BLaER1 treated with 17β-estradiol and CSF1 and Interleukin-3, amounts not matched to agents 10 nM and 100 nM (cell line): Measurements from ENCODE around the gene MOB4.

ENCODE experiments used
- H3K27ac ChIP-seq, 11 experiments: shearing (Covaris generic); formaldehyde crosslinking; 2 replicates each; pipeline ENCODE4 v1.8.1; 2022
- H3K27me3 ChIP-seq, 11 experiments: shearing (Covaris generic); formaldehyde crosslinking; 2 replicates each; pipeline ENCODE4 v1.8.1; 2022
- H3K36me3 ChIP-seq, 11 experiments: shearing (Covaris generic); formaldehyde crosslinking; 2 replicates each; pipeline ENCODE4 v1.8.1; 2022
- H3K4me1 ChIP-seq, 10 experiments: shearing (Covaris generic); formaldehyde crosslinking; 2 replicates each; pipeline ENCODE4 v1.8.1; 2022
- H3K4me2 ChIP-seq, 11 experiments: shearing (Covaris generic); formaldehyde crosslinking; 2 replicates each; pipeline ENCODE4 v1.8.1; 2022
- H3K4me3 ChIP-seq, 10 experiments: shearing (Covaris generic); formaldehyde crosslinking; 2 replicates each; pipeline ENCODE4 v1.8.1; 2022
- H3K9ac ChIP-seq, 11 experiments: shearing (Covaris generic); formaldehyde crosslinking; 2 replicates each; pipeline ENCODE4 v1.8.1; 2022
- H3K9me3 ChIP-seq, 11 experiments: shearing (Covaris generic); formaldehyde crosslinking; replicated peaks in 1 of 11; 2 replicates each; pipeline ENCODE4 v1.8.1; 2022
- H4K20me1 ChIP-seq, 11 experiments: shearing (Covaris generic); formaldehyde crosslinking; 2 replicates each; pipeline ENCODE4 v1.8.1; 2022
- Cebpa-rat ChIP-seq, 11 experiments: shearing (Covaris generic); IDR thresholded peaks; 2 replicates each; pipeline ENCODE4 v1.8.1; 2022

MOB4 gene

GRCh38 chr2:197591339-197592072 lies 75.6 kb downstream of the MOB4 start:
- Histone ChIP-seq H4K20me1 (no peaks in the 10 kb centered on the region), H3K27ac (no peak overlapping the region), H3K4me3 (no peak overlapping the region), H3K4me2 (no peak overlapping the region), H3K36me3 (no peaks in the 10 kb centered on the region), H3K9ac (no peak overlapping the region), H3K27me3 (no peaks in the 10 kb centered on the region), H3K9me3 (peaks cover 5 to 16% (median 13%) of the 10 kb centered on the region in 11 experiments; a peak in 14 of 22 replicates), H3K4me1 (no peaks in the 10 kb centered on the region)
- TF ChIP-seq Cebpa-rat (IDR thresholded peaks at IDR 0.05) = no peak

- Histone ChIP-seq H3K27me3 (no peaks in the 10 kb centered on the region), H4K20me1 (no peaks in the 10 kb centered on the region), H3K9me3 (peaks cover 0 to 3% (median under 1%) of the 10 kb centered on the region in 11 experiments; a peak in 8 of 22 replicates), H3K9ac (no peak overlapping the region), H3K27ac (no peak overlapping the region), H3K4me2 (no peak overlapping the region), H3K4me3 (no peak overlapping the region), H3K36me3 (no peaks in the 10 kb centered on the region), H3K4me1 (no peaks in the 10 kb centered on the region)
- no peak for TF ChIP-seq Cebpa-rat (IDR thresholded peaks at IDR 0.05)
These were observed 80.9 kb downstream of the MOB4 start for GRCh38 chr2:197596766-197597165.

- Histone ChIP-seq H3K4me3 (no peak overlapping the region), H3K9ac (no peak overlapping the region), H3K27ac (no peak overlapping the region), H3K36me3 (no peaks in the 10 kb centered on the region), H3K4me1 (no peaks in the 10 kb centered on the region), H3K4me2 (no peak overlapping the region), H3K27me3 (no peaks in the 10 kb centered on the region), H4K20me1 (no peaks in the 10 kb centered on the region), H3K9me3 (no peaks in the 10 kb centered on the region; a peak in 1 of 22 replicates)
- no peak for TF ChIP-seq Cebpa-rat (IDR thresholded peaks at IDR 0.05)
These were observed 81.3 kb downstream of the MOB4 start for GRCh38 chr2:197597166-197597565.

- Histone ChIP-seq H3K4me2 (no peak overlapping the region), H3K27ac (no peak overlapping the region), H3K4me3 (no peak overlapping the region), H3K27me3 (no peaks in the 10 kb centered on the region), H3K36me3 (no peaks in the 10 kb centered on the region), H3K9me3 (no peaks in the 10 kb centered on the region), H3K9ac (no peak overlapping the region), H3K4me1 (no peaks in the 10 kb centered on the region), H4K20me1 (no peaks in the 10 kb centered on the region)
- no peak for TF ChIP-seq Cebpa-rat (IDR thresholded peaks at IDR 0.05)
These were observed 82.6 kb downstream of the MOB4 start for GRCh38 chr2:197598450-197598849.

GRCh38 chr2:197599285-197599965 lies 83.6 kb downstream of the MOB4 start:
- Histone ChIP-seq H3K9me3 (no peaks in the 10 kb centered on the region), H3K4me2 (no peak overlapping the region), H3K27ac (no peak overlapping the region), H3K27me3 (no peaks in the 10 kb centered on the region), H4K20me1 (no peaks in the 10 kb centered on the region), H3K9ac (no peak overlapping the region), H3K36me3 (no peaks in the 10 kb centered on the region), H3K4me1 (no peaks in the 10 kb centered on the region), H3K4me3 (no peak overlapping the region)
- TF ChIP-seq Cebpa-rat (IDR thresholded peaks at IDR 0.05) = no peak

GRCh38 chr2:197600306-197600705 lies 84.4 kb downstream of the MOB4 start:
- no peak overlapping the region for H3K4me2 ChIP-seq
- no peak overlapping the region for H3K4me3 ChIP-seq
- H3K4me1 ChIP-seq = no peaks in the 10 kb centered on the region
- no peak overlapping the region for H3K9ac ChIP-seq
- no peak overlapping the region for H3K27ac ChIP-seq
- H3K36me3 ChIP-seq = no peaks in the 10 kb centered on the region
- no peaks in the 10 kb centered on the region for H3K27me3 ChIP-seq
- TF ChIP-seq Cebpa-rat (IDR thresholded peaks at IDR 0.05) = no peak
- H4K20me1 ChIP-seq = no peaks in the 10 kb centered on the region
- no peaks in the 10 kb centered on the region for H3K9me3 ChIP-seq

GRCh38 chr2:197601726-197602125 lies 85.9 kb downstream of the MOB4 start:
- no peak overlapping the region for H3K9ac ChIP-seq
- H3K36me3 ChIP-seq = no peaks in the 10 kb centered on the region
- H3K27me3 ChIP-seq = no peaks in the 10 kb centered on the region
- no peak overlapping the region for H3K27ac ChIP-seq
- H3K4me2 ChIP-seq = no peak overlapping the region
- H4K20me1 ChIP-seq = no peaks in the 10 kb centered on the region
- no peaks in the 10 kb centered on the region for H3K4me1 ChIP-seq
- no peaks in the 10 kb centered on the region for H3K9me3 ChIP-seq
- no peak for TF ChIP-seq Cebpa-rat (IDR thresholded peaks at IDR 0.05)
- no peak overlapping the region for H3K4me3 ChIP-seq
